Thyroid gland (tissue), 4 donors: ENCODE measurements around the gene RPL7A.

Source experiments
- POLR2A ChIP-seq, 2 donors: fragments of 450-650 bp; IDR thresholded peaks; one replicate each; pipeline ENCODE4 v1.6.1; 2017; ENCODE audit warnings: antibody characterized with exemption in 2 of 2, mild to moderate bottlenecking in 2 of 2, moderate library complexity in 1 of 2
- TF ChIP-seq, protein P1 (sequence below), 6 experiments: fragments of 200-600 bp in 3 of 6; fragments of 450-650 bp in 3 of 6; sonication (generic) in 3 of 6; IDR thresholded peaks; one replicate each; pipeline ENCODE4 v1.5.1; 2016 to 2019; ENCODE audit warnings: antibody characterized with exemption in 6 of 6, mild to moderate bottlenecking in 2 of 6, inconsistent platforms in 1 of 6, moderate library complexity in 1 of 6

DNA sequence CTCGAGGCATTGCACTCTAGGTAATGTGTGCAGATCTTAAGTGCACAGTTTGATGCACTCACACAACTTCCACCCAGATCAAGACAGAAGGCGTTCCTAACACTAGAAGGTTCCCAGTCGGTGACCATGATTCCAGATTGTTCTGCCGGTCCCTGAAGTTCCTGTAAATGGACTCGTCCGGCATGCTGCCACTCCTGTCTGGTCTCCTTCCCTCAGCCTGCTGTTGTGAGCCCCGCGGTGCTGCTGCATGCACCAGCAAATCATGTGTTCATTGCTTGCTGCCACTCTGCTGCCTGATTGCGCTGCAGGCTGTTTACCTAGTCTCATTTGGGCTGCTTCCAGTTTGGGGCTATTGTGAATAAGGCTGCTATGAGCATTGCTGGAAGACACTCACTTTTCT lies 39.7 kb downstream of the RPL7A start:
- TF ChIP-seq, protein P1, sequence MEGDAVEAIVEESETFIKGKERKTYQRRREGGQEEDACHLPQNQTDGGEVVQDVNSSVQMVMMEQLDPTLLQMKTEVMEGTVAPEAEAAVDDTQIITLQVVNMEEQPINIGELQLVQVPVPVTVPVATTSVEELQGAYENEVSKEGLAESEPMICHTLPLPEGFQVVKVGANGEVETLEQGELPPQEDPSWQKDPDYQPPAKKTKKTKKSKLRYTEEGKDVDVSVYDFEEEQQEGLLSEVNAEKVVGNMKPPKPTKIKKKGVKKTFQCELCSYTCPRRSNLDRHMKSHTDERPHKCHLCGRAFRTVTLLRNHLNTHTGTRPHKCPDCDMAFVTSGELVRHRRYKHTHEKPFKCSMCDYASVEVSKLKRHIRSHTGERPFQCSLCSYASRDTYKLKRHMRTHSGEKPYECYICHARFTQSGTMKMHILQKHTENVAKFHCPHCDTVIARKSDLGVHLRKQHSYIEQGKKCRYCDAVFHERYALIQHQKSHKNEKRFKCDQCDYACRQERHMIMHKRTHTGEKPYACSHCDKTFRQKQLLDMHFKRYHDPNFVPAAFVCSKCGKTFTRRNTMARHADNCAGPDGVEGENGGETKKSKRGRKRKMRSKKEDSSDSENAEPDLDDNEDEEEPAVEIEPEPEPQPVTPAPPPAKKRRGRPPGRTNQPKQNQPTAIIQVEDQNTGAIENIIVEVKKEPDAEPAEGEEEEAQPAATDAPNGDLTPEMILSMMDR (IDR thresholded peaks at IDR 0.05) = no peak
- TF ChIP-seq POLR2A (IDR thresholded peaks at IDR 0.05) = no peak
